Mesothelial cell of epicardium (in vitro differentiated cells): ENCODE results near the gene PTGIS. TPM values are rescaled to one million over a fixed set of nuclear protein-coding genes. Genes with fewer than 3 reads are reported as not detected.

Experiments used
- DNase-seq, 2 experiments: peaks; one replicate each; pipeline ENCODE4 v3.0.0; 2021; ENCODE audit warnings: low spot score in 2 of 2; ENCODE audit not compliant: unreplicated experiment in 2 of 2
- H3K27ac Mint-ChIP-seq: 2 replicates; pipeline ENCODE4 v1.8.0; 2021; ENCODE audit warnings: mixed read lengths
- H3K27me3 Mint-ChIP-seq: 2 replicates; pipeline ENCODE4 v1.8.0; 2021; ENCODE audit warnings: low read depth, mixed read lengths
- H3K36me3 Mint-ChIP-seq: 2 replicates; pipeline ENCODE4 v1.8.0; 2021; ENCODE audit warnings: mixed read lengths
- H3K4me1 Mint-ChIP-seq: 2 replicates; pipeline ENCODE4 v1.8.0; 2021; ENCODE audit warnings: mixed read lengths
- H3K4me3 Mint-ChIP-seq: 2 replicates; pipeline ENCODE4 v1.8.0; 2021; ENCODE audit warnings: mild to moderate bottlenecking, moderate library complexity, mixed read lengths
- H3K9me3 Mint-ChIP-seq: 2 replicates; pipeline ENCODE4 v1.8.0; 2021; ENCODE audit warnings: mixed read lengths
- CTCF ChIP-seq: fragments of 200-600 bp; sonication (generic); IDR thresholded peaks from one replicate; pipeline ENCODE4 v1.5.0; 2021; ENCODE audit warnings: antibody characterized with exemption; ENCODE audit not compliant: unreplicated experiment
- total RNA-seq: library from RNA; stranded (reverse); gene quantifications from 3 replicates; pipeline ENCODE4 v1.2.1, GENCODE V29; 2021

PTGIS gene
- total RNA-seq, 1 donor from 2014 or later = 113 TPM

- H3K4me3 Mint-ChIP-seq = no peak overlapping the region
Measured at GRCh38 chr20:49575551-49576060, 7.7 kb upstream of the PTGIS start.

GRCh38 chr20:49573900-49574416 lies 6.0 kb upstream of the PTGIS start:
- H3K4me3 Mint-ChIP-seq = no peak overlapping the region
- no peaks in the 10 kb centered on the region for H3K36me3 Mint-ChIP-seq
- peaks cover 8% of the 10 kb centered on the region for H3K9me3 Mint-ChIP-seq
- DNase-seq = no peak
- H3K27ac Mint-ChIP-seq = no peak overlapping the region
- TF ChIP-seq CTCF = no peak
- H3K4me1 Mint-ChIP-seq = peaks cover 26% of the 10 kb centered on the region
- no peaks in the 10 kb centered on the region for H3K27me3 Mint-ChIP-seq

More at GRCh38 chr20:49575551-49576060, 7.7 kb upstream of the PTGIS start:
- Mint-ChIP-seq H3K36me3 (no peaks in the 10 kb centered on the region), H3K27me3 (no peaks in the 10 kb centered on the region), H3K4me1 (peaks cover 27% of the 10 kb centered on the region), H3K9me3 (peaks cover 8% of the 10 kb centered on the region), H3K27ac (peak overlapping the region; percentile 43)
- DNase-seq = no peak
- no peak for TF ChIP-seq CTCF

GRCh38 chr20:49572857-49573256 lies 4.9 kb upstream of the PTGIS start:
- no peak overlapping the region for H3K27ac Mint-ChIP-seq

GRCh38 chr20:49571553-49571835 lies 3.6 kb upstream of the PTGIS start:
- peak in 1 of 2 experiments; percentile 7 for DNase-seq
- Mint-ChIP-seq H3K9me3 (peaks cover 5% of the 10 kb centered on the region), H3K27ac (peak overlapping the region; percentile 39), H3K27me3 (no peaks in the 10 kb centered on the region), H3K4me3 (no peak overlapping the region), H3K4me1 (peaks cover 29% of the 10 kb centered on the region), H3K36me3 (no peaks in the 10 kb centered on the region)
- no peak for TF ChIP-seq CTCF

More at GRCh38 chr20:49572857-49573256, 4.9 kb upstream of the PTGIS start:
- no peak for TF ChIP-seq CTCF
- Mint-ChIP-seq H3K9me3 (peaks cover 8% of the 10 kb centered on the region), H3K27me3 (no peaks in the 10 kb centered on the region), H3K4me1 (peaks cover 29% of the 10 kb centered on the region), H3K4me3 (no peak overlapping the region), H3K36me3 (no peaks in the 10 kb centered on the region)
- no peak for DNase-seq

GRCh38 chr20:49570828-49571552 lies 3.1 kb upstream of the PTGIS start:
- DNase-seq = no peak
- peak overlapping the region; percentile 62 for H3K27ac Mint-ChIP-seq
- H3K9me3 Mint-ChIP-seq = peaks cover under 1% of the 10 kb centered on the region
- no peak overlapping the region for H3K4me3 Mint-ChIP-seq
- TF ChIP-seq CTCF = no peak
- H3K4me1 Mint-ChIP-seq = peaks cover 34% of the 10 kb centered on the region
- H3K36me3 Mint-ChIP-seq = no peaks in the 10 kb centered on the region
- H3K27me3 Mint-ChIP-seq = no peaks in the 10 kb centered on the region
